GM12864 (cell line): Measurements from ENCODE around the gene WDR75.

Experiments
- DNase-seq: peaks from one replicate; pipeline ENCODE4 v3.0.0-alpha.2; 2011; ENCODE audit warnings: low read depth
- H3K4me3 ChIP-seq: 2 replicates; pipeline ENCODE4 v1.5.1; 2011; ENCODE audit warnings: mild to moderate bottlenecking, low read depth, low read length, control low read depth
- TF ChIP-seq, protein P1 (sequence below): IDR thresholded peaks from 2 replicates; pipeline ENCODE4 v1.5.1; 2011; ENCODE audit warnings: low read depth, mild to moderate bottlenecking, moderate library complexity, low read length, control low read depth, inconsistent platforms; ENCODE audit errors: missing control alignments

WDR75 gene

DNA sequence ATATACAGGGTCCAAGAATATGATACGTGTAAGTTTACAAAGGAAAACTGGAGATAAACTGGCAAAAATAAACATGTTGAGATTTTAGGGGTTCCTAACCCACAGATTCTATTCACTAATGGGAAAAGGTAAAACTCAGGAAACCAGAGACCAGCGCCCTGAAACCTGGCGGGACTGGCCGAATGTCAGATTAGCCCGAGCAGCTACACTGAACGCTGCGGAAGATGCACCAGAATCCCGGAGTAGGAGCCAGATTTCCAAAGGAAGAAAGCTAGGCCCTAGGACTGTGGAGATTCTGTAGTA is 679 bp upstream of the WDR75 start:
- no peak for DNase-seq
- TF ChIP-seq, protein P1, sequence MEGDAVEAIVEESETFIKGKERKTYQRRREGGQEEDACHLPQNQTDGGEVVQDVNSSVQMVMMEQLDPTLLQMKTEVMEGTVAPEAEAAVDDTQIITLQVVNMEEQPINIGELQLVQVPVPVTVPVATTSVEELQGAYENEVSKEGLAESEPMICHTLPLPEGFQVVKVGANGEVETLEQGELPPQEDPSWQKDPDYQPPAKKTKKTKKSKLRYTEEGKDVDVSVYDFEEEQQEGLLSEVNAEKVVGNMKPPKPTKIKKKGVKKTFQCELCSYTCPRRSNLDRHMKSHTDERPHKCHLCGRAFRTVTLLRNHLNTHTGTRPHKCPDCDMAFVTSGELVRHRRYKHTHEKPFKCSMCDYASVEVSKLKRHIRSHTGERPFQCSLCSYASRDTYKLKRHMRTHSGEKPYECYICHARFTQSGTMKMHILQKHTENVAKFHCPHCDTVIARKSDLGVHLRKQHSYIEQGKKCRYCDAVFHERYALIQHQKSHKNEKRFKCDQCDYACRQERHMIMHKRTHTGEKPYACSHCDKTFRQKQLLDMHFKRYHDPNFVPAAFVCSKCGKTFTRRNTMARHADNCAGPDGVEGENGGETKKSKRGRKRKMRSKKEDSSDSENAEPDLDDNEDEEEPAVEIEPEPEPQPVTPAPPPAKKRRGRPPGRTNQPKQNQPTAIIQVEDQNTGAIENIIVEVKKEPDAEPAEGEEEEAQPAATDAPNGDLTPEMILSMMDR: no peak
- peak overlapping the region; percentile 82 for H3K4me3 ChIP-seq

DNA sequence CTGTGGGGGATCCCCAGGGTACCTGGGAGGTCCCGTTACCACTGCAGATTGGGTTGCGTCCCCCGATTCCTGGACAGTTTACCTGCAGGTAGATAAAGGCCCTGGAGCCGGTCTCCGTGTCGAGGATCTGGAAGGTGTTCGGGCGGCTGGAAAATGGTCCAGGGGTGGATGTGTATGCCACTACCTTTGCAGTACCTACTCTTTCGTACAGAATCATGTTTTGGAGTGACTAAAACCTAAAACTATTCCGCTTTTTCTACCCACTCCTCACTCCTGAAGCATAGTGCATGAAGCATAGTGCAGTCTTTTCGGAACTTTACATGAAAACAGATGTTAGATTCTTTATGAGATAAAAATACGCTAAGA is 418 bp downstream of the WDR75 start:
- H3K4me3 ChIP-seq: peak overlapping the region; percentile 82
- TF ChIP-seq, protein P1: no peak
- DNase-seq: no peak

DNA sequence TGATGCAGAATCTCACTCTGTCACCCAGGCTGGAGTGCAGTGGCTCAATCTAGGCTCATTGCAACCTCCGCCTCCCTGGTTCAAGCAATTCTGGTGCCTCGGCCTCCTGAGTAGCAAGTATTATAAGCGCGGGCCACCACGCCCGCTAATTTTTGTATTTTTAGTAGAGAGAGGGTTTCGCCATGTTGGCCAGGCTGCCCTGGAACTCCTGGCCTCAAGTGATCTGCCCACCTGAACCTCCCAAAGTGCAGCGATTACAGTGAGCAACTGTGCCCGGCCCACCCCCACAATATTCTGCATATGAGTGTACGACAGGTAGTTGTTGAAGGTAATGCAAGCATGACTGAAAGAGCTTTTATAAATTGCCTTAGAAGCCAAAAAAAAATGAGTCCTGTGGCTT is 1.2 kb downstream of the WDR75 start:
- TF ChIP-seq, protein P1: no peak
- H3K4me3 ChIP-seq: peak overlapping the region; percentile 82
- DNase-seq: no peak

DNA sequence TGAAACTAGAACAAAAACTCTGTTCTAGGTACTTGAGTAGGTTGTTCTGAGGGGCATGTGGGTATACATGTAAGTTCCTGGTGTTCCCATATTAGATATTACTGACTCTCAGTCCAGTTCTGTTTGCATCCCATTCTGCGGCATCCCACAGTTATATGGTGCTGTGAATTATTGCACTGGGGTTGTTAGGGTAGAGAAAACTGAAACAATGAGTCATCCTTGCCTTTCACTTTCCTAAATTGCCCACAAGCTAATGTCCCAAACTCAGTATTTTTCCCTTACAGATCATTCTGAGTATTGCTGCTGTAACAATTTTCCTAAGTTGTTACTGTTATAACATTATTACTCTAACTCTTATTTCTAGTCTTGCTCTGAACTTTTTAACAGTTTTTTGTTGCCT is 3.0 kb downstream of the WDR75 start:
- no peak for DNase-seq
- TF ChIP-seq, protein P1: no peak
- H3K4me3 ChIP-seq: no peak overlapping the region

DNA sequence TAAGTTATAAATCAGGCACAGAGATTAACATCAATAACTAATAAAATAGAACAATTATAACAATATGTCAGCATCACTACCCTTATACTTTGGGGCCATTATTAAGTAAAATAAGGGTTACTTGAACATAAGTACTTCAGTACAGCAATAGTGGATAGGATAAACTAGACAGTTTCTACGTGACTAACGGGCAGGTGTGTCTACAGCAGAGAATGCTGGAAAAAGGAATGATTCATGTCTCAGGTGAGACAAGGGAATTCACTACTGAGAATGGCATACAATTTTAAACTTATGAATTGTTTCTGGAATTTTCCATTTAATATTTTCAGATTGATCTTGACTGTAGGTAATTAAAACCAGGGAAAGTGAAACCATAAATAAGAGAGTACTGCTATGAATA is 5.5 kb downstream of the WDR75 start:
- TF ChIP-seq, protein P1: no peak
- DNase-seq: no peak
- no peak overlapping the region for H3K4me3 ChIP-seq

DNA sequence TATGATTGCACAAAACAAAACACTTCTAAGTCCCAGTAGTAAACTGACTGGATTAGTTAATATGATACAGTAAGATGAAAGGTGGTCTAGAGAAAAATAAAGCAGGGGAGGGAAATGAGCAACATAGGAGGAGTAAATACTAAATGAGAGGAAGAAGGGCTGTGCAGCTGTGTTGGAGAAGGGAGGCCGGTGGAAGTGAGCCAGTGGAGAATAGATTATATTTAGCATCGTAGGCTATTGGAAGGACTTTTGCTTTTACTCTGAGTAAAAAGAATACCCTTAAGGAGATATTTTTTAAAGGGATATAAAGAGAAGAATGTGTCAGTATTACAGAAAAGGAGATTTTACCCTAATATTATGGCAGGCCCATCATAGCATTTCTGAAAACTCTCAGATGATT is 12.7 kb downstream of the WDR75 start:
- no peak for DNase-seq
- TF ChIP-seq, protein P1: no peak
- H3K4me3 ChIP-seq: no peak overlapping the region

DNA sequence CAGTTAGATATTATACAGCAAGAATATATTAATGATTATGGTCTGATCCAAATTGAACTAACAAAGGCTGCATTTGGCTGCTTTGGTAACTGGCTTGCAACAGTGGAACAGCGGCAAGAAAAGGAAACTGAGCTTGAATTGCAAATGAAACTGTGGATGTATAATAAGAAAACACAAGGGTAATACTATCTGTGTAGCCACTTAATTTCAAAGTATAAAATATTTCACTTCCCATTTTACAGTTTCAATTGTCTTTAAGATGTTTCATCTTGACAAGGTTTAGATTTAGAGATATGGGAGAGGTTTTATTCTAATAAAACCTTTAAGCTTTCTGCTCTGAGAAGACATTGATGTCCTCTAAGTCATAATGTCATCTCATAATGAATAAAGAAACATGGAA is 23.8 kb downstream of the WDR75 start:
- TF ChIP-seq, protein P1: no peak
- DNase-seq: no peak

More for the DNA sequence above, 23.8 kb downstream of the WDR75 start:
- no peak overlapping the region for H3K4me3 ChIP-seq
